ENCODE measurements around the gene OSBPL2.
A peak's percentile ranks its signal among the peaks of the same experiment; 100 is the strongest.

Gene OSBPL2

GRCh38 chr20:62314339-62314638 is 76.0 kb downstream of the OSBPL2 start:
- Mint-ChIP-seq H3K4me3 (no peak overlapping the region), H3K9me3 (no peaks in the 10 kb centered on the region), H3K36me3 (peaks cover 35% of the 10 kb centered on the region), H3K4me1 (peaks cover 5% of the 10 kb centered on the region), H3K27me3 (no peaks in the 10 kb centered on the region), H3K27ac (no peak overlapping the region)
- no peak for ATAC-seq

- Mint-ChIP-seq H3K36me3 (peaks cover 35% of the 10 kb centered on the region), H3K9me3 (no peaks in the 10 kb centered on the region), H3K4me3 (no peak overlapping the region), H3K4me1 (peaks cover 5% of the 10 kb centered on the region), H3K27me3 (no peaks in the 10 kb centered on the region), H3K27ac (no peak overlapping the region)
- ATAC-seq: no peak
Measured at GRCh38 chr20:62314711-62315302, 76.5 kb downstream of the OSBPL2 start.

GRCh38 chr20:62315773-62316172 is 77.5 kb downstream of the OSBPL2 start:
- H3K9me3 Mint-ChIP-seq: peaks cover 2% of the 10 kb centered on the region
- H3K36me3 Mint-ChIP-seq: peaks cover 38% of the 10 kb centered on the region
- H3K27ac Mint-ChIP-seq: no peak overlapping the region
- H3K27me3 Mint-ChIP-seq: no peaks in the 10 kb centered on the region
- H3K4me3 Mint-ChIP-seq: no peak overlapping the region
- ATAC-seq: no peak
- peaks cover 9% of the 10 kb centered on the region for H3K4me1 Mint-ChIP-seq

- no peak overlapping the region for H3K4me3 Mint-ChIP-seq
- H3K9me3 Mint-ChIP-seq: peaks cover 4% of the 10 kb centered on the region
- no peak for ATAC-seq
- H3K27me3 Mint-ChIP-seq: no peaks in the 10 kb centered on the region
- H3K27ac Mint-ChIP-seq: no peak overlapping the region
- H3K36me3 Mint-ChIP-seq: peaks cover 42% of the 10 kb centered on the region
- peaks cover 13% of the 10 kb centered on the region for H3K4me1 Mint-ChIP-seq
Measured at GRCh38 chr20:62316331-62317166, 78.2 kb downstream of the OSBPL2 start.

- H3K36me3 Mint-ChIP-seq: peaks cover 42% of the 10 kb centered on the region
- H3K27ac Mint-ChIP-seq: peak overlapping the region; percentile 44
- H3K4me3 Mint-ChIP-seq: no peak overlapping the region
- ATAC-seq: no peak
- H3K4me1 Mint-ChIP-seq: peaks cover 13% of the 10 kb centered on the region
- no peaks in the 10 kb centered on the region for H3K27me3 Mint-ChIP-seq
- peaks cover 4% of the 10 kb centered on the region for H3K9me3 Mint-ChIP-seq
Measured at GRCh38 chr20:62317167-62317655, 78.9 kb downstream of the OSBPL2 start.

GRCh38 chr20:62318400-62319345 is 80.4 kb downstream of the OSBPL2 start:
- peak; percentile 10 for ATAC-seq

GRCh38 chr20:62319346-62319909 is 81.1 kb downstream of the OSBPL2 start:
- peaks cover 4% of the 10 kb centered on the region for H3K9me3 Mint-ChIP-seq
- H3K4me1 Mint-ChIP-seq: peaks cover 13% of the 10 kb centered on the region
- H3K27ac Mint-ChIP-seq: peak overlapping the region; percentile 34
- ATAC-seq: no peak
- H3K4me3 Mint-ChIP-seq: no peak overlapping the region
- H3K27me3 Mint-ChIP-seq: no peaks in the 10 kb centered on the region
- peaks cover 37% of the 10 kb centered on the region for H3K36me3 Mint-ChIP-seq

More at GRCh38 chr20:62318400-62319345, 80.4 kb downstream of the OSBPL2 start:
- peaks cover 13% of the 10 kb centered on the region for H3K4me1 Mint-ChIP-seq
- H3K4me3 Mint-ChIP-seq: no peak overlapping the region
- H3K9me3 Mint-ChIP-seq: peaks cover 4% of the 10 kb centered on the region
- peaks cover 38% of the 10 kb centered on the region for H3K36me3 Mint-ChIP-seq
- H3K27me3 Mint-ChIP-seq: no peaks in the 10 kb centered on the region
- peak overlapping the region; percentile 34 for H3K27ac Mint-ChIP-seq

- no peak overlapping the region for H3K27ac Mint-ChIP-seq
- H3K27me3 Mint-ChIP-seq: no peaks in the 10 kb centered on the region
- ATAC-seq: no peak
- H3K4me3 Mint-ChIP-seq: no peak overlapping the region
- peaks cover 13% of the 10 kb centered on the region for H3K4me1 Mint-ChIP-seq
- H3K36me3 Mint-ChIP-seq: peaks cover 42% of the 10 kb centered on the region
- peaks cover 4% of the 10 kb centered on the region for H3K9me3 Mint-ChIP-seq
Measured at GRCh38 chr20:62320581-62321354, 82.4 kb downstream of the OSBPL2 start.

- peaks cover 19% of the 10 kb centered on the region for H3K4me1 Mint-ChIP-seq
- no peak overlapping the region for H3K27ac Mint-ChIP-seq
- no peaks in the 10 kb centered on the region for H3K27me3 Mint-ChIP-seq
- no peak overlapping the region for H3K4me3 Mint-ChIP-seq
- peaks cover 4% of the 10 kb centered on the region for H3K9me3 Mint-ChIP-seq
- ATAC-seq: peak; percentile 31
- H3K36me3 Mint-ChIP-seq: peaks cover 42% of the 10 kb centered on the region
Measured at GRCh38 chr20:62321521-62321948, 83.2 kb downstream of the OSBPL2 start.

- Mint-ChIP-seq H3K9me3 (peaks cover 4% of the 10 kb centered on the region), H3K4me1 (peaks cover 19% of the 10 kb centered on the region), H3K36me3 (peaks cover 42% of the 10 kb centered on the region), H3K27me3 (no peaks in the 10 kb centered on the region), H3K27ac (no peak overlapping the region), H3K4me3 (no peak overlapping the region)
- no peak for ATAC-seq
Measured at GRCh38 chr20:62321975-62322374, 83.7 kb downstream of the OSBPL2 start.

GRCh38 chr20:62322492-62323041 is 84.2 kb downstream of the OSBPL2 start:
- Mint-ChIP-seq H3K36me3 (peaks cover 42% of the 10 kb centered on the region), H3K4me3 (no peak overlapping the region), H3K27me3 (no peaks in the 10 kb centered on the region), H3K4me1 (peaks cover 15% of the 10 kb centered on the region), H3K27ac (no peak overlapping the region), H3K9me3 (peaks cover 4% of the 10 kb centered on the region)
- no peak for ATAC-seq

GRCh38 chr20:62323146-62323979 is 85.0 kb downstream of the OSBPL2 start:
- no peaks in the 10 kb centered on the region for H3K27me3 Mint-ChIP-seq
- H3K27ac Mint-ChIP-seq: no peak overlapping the region
- peaks cover 43% of the 10 kb centered on the region for H3K36me3 Mint-ChIP-seq
- H3K4me3 Mint-ChIP-seq: no peak overlapping the region
- peaks cover 13% of the 10 kb centered on the region for H3K4me1 Mint-ChIP-seq
- no peak for ATAC-seq
- peaks cover 4% of the 10 kb centered on the region for H3K9me3 Mint-ChIP-seq
